GM18907 (cell line): ENCODE results near the gene LPCAT4.
"Not testable (repeated sequence)": the region's sequence is repeated elsewhere in the genome, so short reads cannot be mapped to it uniquely, and the experiment has no call there.

Experiments used
- ATAC-seq: cut with Tn5 transposase; IDR thresholded peaks from one replicate; pipeline ENCODE4 v1.9.1; 2021; ENCODE audit warnings: mild to moderate bottlenecking, moderate library complexity; ENCODE audit not compliant: unreplicated experiment

LPCAT4 gene, protein sequence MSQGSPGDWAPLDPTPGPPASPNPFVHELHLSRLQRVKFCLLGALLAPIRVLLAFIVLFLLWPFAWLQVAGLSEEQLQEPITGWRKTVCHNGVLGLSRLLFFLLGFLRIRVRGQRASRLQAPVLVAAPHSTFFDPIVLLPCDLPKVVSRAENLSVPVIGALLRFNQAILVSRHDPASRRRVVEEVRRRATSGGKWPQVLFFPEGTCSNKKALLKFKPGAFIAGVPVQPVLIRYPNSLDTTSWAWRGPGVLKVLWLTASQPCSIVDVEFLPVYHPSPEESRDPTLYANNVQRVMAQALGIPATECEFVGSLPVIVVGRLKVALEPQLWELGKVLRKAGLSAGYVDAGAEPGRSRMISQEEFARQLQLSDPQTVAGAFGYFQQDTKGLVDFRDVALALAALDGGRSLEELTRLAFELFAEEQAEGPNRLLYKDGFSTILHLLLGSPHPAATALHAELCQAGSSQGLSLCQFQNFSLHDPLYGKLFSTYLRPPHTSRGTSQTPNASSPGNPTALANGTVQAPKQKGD

DNA sequence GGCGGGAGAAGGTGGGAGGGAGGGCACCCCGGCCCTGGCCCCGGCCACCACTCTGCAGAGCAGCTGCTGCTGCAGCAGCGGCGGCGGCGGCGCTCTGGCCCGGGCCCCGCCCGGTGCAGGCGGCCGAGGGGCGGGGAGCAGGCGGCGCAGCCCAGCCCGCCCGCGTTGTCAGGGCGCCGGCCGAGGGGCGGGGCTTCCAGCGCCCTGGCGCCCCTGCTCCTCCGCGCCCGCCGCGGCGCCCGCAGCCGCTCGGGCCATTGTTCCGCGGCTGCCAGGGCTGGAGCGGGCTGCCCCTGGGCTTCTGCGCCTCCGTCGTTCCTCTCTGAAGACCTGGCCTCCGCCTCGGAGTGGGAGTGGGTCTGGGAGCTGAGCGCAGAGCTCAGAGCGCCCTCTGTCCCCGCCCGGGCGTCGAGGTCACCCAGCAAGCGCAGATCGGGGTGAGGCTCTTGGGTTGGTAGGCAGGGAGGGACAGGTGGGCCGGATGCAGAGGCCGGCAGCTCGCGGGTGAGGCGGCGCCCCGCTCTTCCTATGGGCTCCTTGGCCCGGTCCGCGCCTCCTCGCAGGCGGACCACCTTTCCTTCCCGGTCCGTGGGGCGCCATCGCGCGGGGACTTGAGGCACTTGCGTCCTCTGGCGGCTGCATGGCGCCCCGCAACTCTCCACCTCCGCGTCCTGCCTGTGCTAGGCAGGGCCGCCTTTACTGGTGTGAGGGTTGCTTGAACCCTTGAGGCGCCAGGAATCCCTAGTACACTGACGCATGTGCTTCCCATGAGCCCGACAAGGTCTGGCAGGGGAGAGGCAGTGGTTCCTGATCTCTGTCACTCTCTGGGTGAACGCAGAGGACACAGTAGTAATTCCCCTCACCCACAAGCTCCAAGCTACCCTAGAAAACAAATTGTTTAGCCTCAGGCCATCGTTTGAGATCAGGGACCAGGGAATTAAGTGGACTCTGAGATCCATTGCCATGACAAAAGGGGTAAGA lies at the start of gene LPCAT4:
TSS of gene LPCAT4 (minus strand) at position 96 of the 981 bp plus-strand sequence. CDS start 96 bp downstream, outside the sequence.
- peak; percentile 84 for ATAC-seq

DNA sequence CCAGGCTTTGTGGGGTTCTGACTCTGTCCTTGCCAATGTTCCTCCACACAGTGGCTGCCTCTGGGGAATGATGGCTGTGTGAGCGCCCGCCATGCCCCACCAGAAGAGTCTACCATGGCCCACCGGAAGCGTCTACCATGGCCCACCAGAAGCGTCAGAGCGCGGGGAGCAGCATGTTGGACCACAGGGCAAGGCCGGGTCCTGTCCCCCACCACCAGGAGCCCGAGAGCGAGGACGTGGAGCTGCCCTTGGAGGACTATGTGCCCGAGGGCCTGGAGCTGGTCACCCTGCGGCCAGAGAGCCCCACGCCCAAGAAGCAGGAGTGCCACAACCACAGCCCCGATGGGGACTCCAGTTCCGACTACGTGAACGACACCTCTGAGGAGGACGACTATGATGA lies 42.5 kb upstream of the LPCAT4 start:
- not testable (repeated sequence) for ATAC-seq

DNA sequence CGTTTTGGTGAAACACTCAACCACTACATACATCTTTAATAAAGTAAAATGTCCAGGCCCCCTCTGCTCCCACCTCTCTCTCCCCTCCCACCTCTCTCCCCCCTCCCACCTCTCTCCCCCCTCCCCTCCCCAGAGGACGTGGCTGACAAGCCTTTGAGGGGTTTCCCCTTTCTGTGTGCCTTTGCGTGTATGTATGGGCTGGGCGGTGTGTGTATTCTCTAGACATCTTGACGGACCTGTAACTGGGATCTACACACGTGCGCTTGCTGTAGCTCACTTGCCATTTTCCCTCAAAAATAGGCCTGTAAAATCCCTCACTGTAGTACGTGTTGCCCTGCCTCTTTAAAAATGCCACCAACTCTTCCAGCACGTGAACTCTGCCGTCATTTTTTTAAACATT lies 42.0 kb upstream of the LPCAT4 start:
- not testable (repeated sequence) for ATAC-seq

DNA sequence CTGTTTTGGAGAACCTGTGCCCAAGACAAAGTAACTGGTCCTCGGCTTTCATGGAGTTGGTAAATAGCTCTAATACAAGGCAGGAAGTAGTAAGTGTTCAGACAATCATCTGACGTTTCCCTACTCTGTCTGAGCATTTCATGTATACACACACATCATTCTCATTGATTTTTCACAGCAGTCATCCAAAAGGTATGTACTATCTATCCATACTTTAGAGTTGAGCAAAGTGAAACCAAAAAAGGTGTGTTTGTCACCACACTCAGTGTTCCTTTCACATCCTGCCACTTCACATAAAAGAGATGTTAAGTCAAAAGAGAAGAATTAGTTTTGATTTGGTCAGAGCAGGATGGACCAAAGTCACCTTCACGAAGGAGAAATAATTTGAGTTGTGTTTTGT lies 36.9 kb upstream of the LPCAT4 start:
- ATAC-seq = peak; percentile 61

DNA sequence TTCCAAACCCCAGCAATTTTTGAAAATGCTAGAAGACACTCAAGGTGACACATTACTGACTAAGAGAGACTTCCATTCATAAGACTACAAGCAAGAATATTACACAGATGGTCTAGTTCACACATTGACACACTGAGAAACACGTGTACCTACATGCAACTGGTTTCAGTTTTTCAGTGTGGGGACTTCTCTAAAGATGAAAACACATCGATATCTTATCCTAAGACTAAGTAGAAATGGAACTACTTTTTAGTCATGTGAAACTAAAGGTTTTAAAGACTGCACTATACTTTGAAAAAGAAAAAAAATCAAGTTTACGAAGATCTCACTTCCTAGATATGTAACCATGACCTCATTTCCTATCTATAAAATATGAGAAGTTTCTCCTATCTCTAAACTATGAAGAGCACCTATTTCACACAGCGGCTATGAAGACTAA lies 36.2 kb upstream of the LPCAT4 start:
- peak; percentile 63 for ATAC-seq

DNA sequence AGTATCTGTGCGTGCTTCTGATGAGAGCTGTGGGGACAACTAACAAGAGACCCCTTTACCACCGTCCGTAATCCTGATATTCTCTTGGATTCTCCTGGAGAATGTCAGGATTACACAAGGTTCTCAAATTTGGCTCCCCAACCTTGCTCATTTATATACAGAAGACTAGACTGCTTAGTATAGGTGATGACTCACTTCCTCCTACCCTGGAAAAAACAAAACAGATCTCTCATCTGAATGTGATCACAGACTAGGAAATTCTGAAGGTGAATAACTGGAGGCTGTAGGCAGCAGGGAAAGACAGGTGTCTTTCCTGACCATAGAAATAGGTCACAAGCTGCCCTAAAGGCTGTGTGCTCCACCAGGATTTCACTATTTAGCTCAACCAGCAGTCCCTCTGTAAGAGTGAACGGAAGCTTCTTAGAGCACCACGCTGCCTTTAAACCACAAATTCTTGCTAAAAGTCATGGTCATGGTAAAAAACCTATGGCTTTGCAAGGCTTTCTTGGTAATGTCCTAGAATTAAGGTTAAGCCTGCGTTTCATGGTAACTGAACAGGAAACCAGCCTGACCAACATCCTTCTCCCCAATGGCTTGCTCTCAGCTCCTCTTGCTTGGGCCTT lies 30.8 kb upstream of the LPCAT4 start:
- ATAC-seq = not testable (repeated sequence)

DNA sequence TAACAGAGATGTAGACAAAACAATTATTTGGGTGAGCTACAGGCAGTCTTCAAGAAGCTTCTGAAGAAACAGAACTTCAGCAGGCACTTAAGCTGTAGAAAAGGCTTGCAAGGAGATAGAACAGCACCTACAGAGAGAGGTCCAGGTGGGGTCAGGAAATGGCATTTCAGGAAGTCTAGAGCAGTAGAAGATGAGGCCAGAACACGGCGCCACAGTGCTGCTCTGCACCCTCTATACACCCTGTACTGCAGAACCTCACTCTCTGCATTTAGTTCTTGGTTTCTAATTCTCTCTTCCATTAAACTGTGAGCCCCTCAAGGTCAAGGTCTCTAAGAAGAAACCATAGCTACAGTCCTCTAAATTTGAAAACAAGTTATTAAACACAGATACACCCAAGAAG lies 26.0 kb upstream of the LPCAT4 start:
- not testable (repeated sequence) for ATAC-seq

DNA sequence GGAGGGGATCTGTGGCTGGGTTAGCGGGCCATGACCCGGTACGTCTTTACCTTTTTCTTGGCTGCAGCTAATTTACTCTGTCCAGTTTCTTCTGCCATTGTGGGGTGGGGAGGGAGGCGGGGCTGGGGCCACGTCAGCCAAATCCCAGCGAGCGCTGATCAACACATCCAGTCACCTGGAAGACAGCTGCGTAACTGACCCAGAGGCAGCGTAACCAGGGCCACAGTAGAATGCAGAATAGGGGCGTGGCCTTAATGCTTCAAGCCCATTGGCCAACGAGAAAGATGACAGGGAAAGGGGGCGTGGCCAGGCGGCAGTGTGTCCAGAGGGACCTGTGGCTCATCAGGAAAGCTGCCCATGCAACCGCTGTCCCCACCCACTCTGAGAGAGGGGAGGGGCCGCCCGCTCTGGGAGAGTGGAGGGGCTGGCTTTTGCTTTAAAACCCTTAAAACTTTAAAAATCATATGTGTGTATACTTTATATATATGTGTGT lies 22.6 kb upstream of the LPCAT4 start:
- not testable (repeated sequence) for ATAC-seq

DNA sequence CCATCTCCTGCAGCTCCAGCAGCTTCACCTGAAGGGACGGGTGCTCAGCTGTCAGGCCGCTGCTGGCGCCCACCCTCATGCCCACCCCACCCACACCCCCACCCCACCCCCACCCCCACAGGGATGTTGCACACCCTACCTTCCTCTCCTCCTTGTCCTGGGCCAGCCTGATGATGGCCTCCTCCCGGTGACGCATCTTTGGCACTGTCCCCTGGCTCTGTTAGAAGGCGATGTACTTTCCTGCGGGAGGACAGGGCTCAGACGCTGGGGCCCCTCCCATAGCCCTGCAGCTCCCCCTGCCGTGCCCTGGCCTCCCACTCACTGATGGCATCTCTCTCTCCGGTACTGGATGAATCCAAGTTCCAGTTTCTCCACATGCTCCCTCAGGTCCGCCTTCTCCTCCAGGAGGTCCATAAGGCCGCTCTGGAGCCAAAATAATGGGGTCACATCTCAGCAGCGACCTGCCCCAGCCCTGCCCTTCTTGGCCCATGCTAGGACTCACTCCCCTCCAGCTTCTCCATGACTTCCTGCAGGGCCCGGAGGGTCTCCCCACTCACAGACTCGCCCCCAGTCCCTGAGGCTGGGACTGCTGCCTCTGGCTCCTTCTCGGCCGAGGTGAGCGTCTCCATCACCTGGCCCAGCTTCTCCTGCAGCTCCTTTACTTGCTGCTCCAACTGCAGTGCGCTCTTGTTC lies 15.0 kb upstream of the LPCAT4 start:
- ATAC-seq = not testable (repeated sequence)

DNA sequence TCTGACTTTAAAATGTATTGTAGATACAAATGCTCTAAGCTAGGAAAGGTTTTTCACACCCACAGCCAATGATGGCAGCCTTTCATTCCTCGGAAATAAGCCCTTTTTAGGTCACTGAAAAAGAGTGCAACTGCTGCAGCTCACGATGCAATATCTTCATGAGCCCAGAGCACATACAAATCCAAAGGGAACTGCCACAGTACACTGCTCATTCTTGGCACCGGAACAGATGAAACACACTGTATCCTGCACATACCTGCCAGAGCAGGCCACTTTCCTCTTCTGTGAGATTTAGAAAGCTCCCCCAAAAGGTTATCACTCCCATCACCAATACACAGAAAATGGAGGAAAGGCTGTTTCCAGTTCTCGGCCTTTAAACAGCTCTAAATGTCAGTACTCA lies 13.5 kb upstream of the LPCAT4 start:
- ATAC-seq = not testable (repeated sequence)

DNA sequence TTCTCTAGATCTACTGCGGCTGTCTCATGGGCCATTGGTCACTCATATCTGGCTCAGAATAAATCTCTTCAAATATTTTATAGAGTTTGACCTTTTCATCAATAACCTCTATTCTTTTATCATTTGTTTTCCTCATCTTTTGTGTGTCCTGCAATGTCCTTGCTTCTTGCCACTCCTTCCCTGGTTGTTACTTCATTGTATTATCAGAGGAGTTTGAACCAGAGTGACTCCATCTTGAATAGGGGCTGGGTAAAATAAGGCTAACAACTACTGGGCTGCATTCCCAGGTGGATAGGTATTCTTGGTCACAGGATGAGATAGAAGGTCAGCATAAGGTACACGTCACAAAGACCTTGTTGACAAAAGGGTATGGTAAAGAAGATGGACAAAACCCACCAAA lies 9.9 kb upstream of the LPCAT4 start:
- no peak for ATAC-seq

DNA sequence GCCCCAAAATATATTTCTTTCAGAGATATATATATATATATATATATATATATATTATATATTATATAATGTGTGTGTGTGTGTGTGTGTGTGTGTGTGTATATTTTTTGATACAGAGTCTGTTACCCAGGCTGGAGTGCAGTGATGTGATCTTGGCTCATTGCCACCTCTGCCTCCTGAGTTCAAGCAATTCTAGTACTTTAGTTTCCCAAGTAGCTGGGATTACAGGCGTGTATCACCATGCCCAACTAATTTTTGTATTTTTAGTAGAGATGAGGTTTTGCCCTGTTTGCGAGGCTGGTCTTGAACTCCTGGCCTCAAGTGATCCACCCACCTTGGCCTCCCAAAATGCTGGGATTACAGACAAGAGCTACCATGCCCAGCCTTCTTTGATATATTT lies 8.5 kb upstream of the LPCAT4 start:
- not testable (repeated sequence) for ATAC-seq

DNA sequence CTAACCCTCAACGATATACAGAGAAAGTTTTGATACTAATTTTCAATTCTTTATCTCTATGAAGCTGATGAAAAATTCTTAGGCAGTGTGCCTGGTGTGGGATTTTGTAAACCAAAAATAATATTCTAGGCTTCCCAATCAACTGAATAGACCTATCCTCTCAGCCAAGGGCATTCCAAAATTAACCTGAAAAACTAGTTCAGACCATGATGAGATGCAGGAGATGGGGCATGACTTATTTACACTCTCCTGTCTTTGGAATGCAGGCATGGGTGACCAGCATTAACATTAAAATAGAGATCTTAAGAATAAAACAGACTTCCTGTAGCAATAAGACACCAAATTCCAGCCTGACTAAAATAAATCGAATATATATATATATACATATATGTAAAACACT lies 7.8 kb upstream of the LPCAT4 start:
- ATAC-seq = no peak

DNA sequence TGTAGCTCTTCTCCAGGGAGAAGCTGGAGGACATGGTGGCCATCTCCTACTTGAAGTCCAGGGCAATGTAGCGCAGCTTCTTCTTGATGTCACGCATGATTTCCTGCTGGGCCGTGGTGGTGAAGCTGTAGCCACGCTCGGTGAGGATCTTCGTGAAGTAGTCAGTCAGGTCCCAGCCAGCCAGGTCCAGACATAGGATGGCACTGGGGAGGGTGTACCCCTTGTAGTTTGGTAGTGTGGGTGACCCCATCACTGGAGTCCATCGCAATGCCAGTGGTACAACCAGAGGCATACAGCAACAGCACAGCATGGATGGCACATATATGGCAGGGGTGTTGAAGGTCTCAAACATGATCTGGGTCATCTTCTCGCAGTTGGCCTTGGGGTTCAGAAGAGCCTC lies 7.0 kb upstream of the LPCAT4 start:
- ATAC-seq = no peak

DNA sequence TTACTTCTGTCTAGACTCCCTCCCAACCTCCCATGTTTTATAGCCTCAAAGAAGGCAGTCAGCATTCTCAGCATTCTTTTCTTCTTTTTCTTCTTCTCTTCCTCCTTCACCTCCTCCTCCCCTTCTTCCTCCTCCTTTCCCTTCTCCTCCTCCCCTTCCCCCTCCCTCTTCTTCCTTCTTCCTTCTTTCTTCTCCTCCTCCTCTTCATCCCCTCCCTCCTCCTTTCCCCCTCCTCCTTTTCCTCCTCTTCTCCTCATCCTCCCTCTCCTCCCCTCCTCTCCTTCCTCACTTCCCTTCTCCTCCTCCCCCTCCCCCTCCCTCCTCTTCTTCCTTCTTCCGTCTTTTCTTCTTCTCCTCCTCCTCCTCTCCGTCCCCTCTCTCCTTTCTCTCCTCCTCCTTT lies 3.6 kb upstream of the LPCAT4 start:
- ATAC-seq = no peak

DNA sequence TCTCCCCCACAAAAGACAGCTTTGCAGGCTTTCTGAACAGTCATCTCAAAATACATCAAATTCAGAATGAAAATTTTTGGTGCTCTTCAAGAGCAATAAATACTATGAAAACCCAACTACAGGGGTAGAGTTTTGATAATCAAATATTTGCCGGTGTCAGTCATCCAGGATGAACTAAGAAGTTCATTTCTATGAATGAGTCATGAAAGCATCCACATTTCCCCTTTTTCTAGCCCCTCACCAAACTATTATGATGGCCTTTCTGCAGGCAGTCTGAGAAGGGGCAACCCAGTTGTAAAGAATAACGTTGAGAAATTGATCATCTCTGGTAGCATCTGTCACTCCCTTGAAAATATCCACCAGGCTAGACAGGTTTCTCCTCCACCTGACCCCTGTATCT lies 3.1 kb upstream of the LPCAT4 start:
- ATAC-seq = no peak

DNA sequence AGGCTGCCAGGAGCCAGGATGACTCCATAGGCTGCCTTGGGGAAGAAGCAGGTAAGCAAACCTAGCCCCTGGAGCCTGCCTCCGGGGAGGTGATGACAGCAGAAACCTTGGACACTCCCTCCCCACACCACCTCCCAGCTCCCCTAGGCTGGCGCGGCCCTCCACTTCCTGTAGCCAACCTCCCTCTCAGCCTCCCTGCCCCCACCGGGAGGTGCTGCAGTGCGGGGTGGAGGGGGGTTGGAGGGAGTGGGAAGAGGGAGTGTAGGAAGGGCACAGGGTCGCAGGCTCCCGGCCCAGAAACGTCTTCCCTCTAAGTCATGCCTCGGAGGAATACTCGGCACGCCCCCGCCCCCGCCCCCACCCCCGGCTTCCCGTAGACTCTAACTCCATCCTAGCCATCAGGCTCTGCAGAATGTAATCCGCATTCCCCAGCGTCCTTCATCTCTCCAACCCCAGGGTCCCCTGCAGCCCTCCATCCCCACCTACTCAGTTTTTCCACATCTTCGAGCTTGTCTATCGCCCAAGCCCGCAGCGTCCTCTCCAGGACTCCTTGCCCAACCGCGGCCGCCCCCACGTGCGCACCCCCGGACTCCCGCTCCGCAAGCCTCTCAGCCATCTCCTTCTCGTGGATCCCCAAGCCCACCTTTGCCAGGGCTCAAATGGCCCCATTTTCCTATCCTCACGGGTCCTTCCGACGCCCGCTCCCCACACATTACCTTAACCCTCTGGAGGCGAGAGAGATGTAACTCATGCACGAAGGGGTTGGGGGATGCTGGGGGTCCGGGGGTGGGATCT lies 528 bp downstream of the LPCAT4 start:
- ATAC-seq = peak; percentile 1

DNA sequence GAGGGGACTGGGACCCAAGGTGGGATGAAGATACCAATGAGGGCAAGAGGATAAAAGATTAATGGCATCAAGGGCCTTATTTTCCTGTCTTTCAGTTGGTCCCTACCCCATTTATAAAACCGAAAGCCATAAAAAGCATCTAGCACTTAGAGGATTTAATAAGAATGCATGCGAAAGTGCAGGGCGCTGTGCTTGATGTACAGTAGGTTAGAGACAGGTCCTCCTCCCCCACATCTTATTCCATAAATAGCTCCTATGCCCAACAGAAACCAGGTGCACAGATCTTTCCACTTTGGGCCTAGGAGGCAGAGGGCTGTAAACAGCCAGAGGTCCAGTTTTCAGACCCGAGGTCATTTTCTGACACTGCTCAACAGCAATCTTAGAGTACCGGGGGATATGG lies 1.2 kb downstream of the LPCAT4 start:
- ATAC-seq = no peak

DNA sequence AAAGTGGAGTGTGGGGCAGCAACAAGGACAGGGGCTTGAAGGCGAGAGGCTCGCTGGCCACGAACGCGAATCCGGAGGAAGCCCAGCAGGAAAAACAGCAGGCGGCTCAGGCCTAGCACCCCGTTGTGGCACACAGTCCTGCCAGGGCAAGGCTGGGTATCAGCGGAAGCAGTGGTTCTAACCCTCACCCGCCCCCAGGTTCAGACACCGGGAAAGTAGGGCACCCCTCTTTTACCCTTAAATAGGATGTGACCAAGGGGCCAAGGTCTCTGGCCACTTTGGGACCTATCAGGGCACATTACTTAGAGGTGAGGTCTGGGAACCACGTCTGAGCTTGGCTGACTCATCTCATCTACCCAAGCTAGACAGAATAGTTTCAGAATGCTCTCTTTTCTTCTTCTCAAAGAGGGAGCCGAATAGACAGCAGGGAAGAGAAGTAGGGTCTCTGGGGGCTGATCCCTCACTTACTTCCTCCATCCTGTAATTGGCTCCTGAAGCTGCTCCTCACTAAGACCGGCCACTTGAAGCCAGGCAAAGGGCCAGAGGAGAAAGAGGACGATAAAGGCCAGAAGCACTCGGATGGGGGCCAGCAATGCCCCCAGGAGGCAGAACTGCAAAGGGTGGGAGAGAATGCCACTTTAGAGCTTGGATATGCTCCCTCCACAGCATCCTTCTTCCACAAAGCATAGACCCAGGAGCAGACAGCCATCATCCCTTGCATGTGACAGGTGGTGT lies 1.7 kb downstream of the LPCAT4 start:
- ATAC-seq = no peak
